Esophagus squamous epithelium (tissue), 5 donors: Measurements from ENCODE around the gene NEB. TPM values are rescaled to one million over a fixed set of nuclear protein-coding genes. Genes with fewer than 3 reads are reported as not detected.
A peak's percentile ranks its signal among the peaks of the same experiment; 100 is the strongest.

Experiments
- DNase-seq: peaks from one replicate; lab custom pipeline; 2025; lab: John Stamatoyannopoulos, UW
- H3K27ac ChIP-seq, 4 donors: fragments of 200-600 bp; sonication (generic); one replicate each; pipeline ENCODE4 v1.5.1; 2016 to 2019; ENCODE audit warnings: mild to moderate bottlenecking in 1 of 4
- H3K27me3 ChIP-seq, 4 donors: fragments of 200-600 bp; sonication (generic); 1 replicate in 3 of 4; 2 replicates in 1 of 4; pipeline versions ENCODE4 v1.5.1 to v1.6.0; 2017 to 2021; ENCODE audit warnings: antibody characterized with exemption in 1 of 4
- H3K36me3 ChIP-seq, 3 donors: fragments of 200-600 bp; sonication (generic); one replicate each; pipeline ENCODE4 v1.5.1; 2016 to 2019
- H3K4me1 ChIP-seq, 3 donors: fragments of 200-600 bp; sonication (generic); one replicate each; pipeline ENCODE4 v1.5.1; 2017 to 2019
- H3K4me3 ChIP-seq, 4 donors: fragments of 200-600 bp; sonication (generic); 1 replicate in 3 of 4; 2 replicates in 1 of 4; pipeline ENCODE4 v1.5.1; 2016 to 2019; ENCODE audit warnings: mild to moderate bottlenecking in 2 of 4, moderate library complexity in 1 of 4
- H3K9me3 ChIP-seq, 3 donors: fragments of 200-600 bp; sonication (generic); one replicate each; pipeline ENCODE4 v1.5.1; 2016 to 2019
- POLR2A ChIP-seq, 4 donors: fragments of 450-650 bp; IDR thresholded peaks; one replicate each; pipeline ENCODE4 v1.6.1; 2017; ENCODE audit warnings: antibody characterized with exemption in 4 of 4, mild to moderate bottlenecking in 4 of 4, moderate library complexity in 3 of 4
- WGBS, 2 donors: methylation state at CpG; one replicate each; pipeline ENCODE4 v1.1.5; 2018; 5-methylcytosine and 5-hydroxymethylcytosine counted together
- intact Hi-C: fragments of 100-400 bp; cut with DNase I; formaldehyde crosslinking; loops from one replicate; pipeline ENCODE4 v1.15.0; 2022
- total RNA-seq, 4 donors: library from RNA; depleted of rRNA; stranded (reverse); fragments of >200 nt; gene quantifications; one replicate each; pipeline ENCODE4 v1.1.0, GENCODE V29; 2016
- TF ChIP-seq, protein P1 (sequence below), 6 experiments: fragments of 450-650 bp in 4 of 6; fragments of 200-600 bp in 2 of 6; sonication (generic) in 2 of 6; IDR thresholded peaks; one replicate each; pipeline ENCODE4 v1.5.1; 2016 to 2019; ENCODE audit warnings: antibody characterized with exemption in 6 of 6, mild to moderate bottlenecking in 4 of 6, moderate library complexity in 4 of 6
- donor health status: DM: yes; HTN: yes; CAD: no.

Gene NEB
- total RNA-seq, 4 donors from 2014 or later, result 0.23 to 1.1 (median 0.61) TPM

DNA sequence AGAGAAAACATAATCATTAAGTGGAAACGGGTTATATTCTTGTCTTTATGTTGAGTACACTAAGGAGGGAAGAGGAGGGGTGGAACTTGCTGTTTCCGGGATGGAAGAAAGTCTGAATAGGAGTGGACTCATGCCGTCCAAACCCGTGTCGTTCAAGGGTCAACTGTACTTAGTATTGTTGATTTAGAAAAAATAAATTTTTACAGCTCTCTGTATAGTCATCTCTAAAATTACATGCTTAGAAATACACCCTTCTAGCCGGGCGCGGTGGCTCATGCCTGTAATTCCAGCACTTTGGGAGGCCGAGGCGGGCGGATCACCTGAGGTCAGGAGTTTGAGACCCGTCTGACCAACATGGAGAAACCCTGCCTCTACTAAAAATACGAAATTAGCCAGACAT lies 295.1 kb downstream of the NEB start:
- TF ChIP-seq, protein P1, sequence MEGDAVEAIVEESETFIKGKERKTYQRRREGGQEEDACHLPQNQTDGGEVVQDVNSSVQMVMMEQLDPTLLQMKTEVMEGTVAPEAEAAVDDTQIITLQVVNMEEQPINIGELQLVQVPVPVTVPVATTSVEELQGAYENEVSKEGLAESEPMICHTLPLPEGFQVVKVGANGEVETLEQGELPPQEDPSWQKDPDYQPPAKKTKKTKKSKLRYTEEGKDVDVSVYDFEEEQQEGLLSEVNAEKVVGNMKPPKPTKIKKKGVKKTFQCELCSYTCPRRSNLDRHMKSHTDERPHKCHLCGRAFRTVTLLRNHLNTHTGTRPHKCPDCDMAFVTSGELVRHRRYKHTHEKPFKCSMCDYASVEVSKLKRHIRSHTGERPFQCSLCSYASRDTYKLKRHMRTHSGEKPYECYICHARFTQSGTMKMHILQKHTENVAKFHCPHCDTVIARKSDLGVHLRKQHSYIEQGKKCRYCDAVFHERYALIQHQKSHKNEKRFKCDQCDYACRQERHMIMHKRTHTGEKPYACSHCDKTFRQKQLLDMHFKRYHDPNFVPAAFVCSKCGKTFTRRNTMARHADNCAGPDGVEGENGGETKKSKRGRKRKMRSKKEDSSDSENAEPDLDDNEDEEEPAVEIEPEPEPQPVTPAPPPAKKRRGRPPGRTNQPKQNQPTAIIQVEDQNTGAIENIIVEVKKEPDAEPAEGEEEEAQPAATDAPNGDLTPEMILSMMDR (IDR thresholded peaks at IDR 0.05), result no peak
- no peak for TF ChIP-seq POLR2A (IDR thresholded peaks at IDR 0.05)
- H3K27ac ChIP-seq, result no peak overlapping the region
- no peaks in the 10 kb centered on the region for H3K9me3 ChIP-seq
- H3K27me3 ChIP-seq, result no peaks in the 10 kb centered on the region
- DNase-seq, result no peak
- H3K4me3 ChIP-seq, result no peak overlapping the region
- intact Hi-C loops, result no loop called here
- peaks cover 0 to 98% (median 22%) of the 10 kb centered on the region in 3 donors for H3K36me3 ChIP-seq
- 91 to 96% methylated on average over 12 to 13 of the region's 13 CpGs for WGBS, 2 donors
- no peaks in the 10 kb centered on the region for H3K4me1 ChIP-seq

DNA sequence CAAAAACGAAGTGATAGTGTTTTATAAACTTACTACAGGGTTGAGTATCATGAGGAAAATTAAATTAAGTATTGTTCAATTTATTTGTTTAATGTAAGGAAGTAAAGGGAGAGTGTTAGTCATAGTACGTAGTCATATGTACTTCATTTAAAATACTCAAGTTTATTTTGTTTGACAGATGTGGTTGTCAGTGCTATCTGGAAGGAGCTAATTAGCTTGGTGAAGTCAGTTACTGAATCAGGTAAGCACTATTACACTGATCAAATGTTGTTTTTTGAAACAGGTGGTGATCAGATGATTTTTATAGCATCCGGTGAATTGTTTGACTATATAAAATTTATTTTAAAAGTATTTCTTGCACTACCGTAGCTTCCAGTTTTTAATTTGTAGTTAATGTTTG lies 295.8 kb downstream of the NEB start:
- Histone ChIP-seq H3K36me3 (peaks cover 0 to 98% (median 22%) of the 10 kb centered on the region in 3 donors), H3K27ac (no peak overlapping the region), H3K9me3 (no peaks in the 10 kb centered on the region), H3K4me1 (no peaks in the 10 kb centered on the region), H3K27me3 (no peaks in the 10 kb centered on the region), H3K4me3 (no peak overlapping the region)
- no peak for DNase-seq
- intact Hi-C loops, result no loop called here
- TF ChIP-seq POLR2A (IDR thresholded peaks at IDR 0.05), result no peak
- TF ChIP-seq, protein P1 (IDR thresholded peaks at IDR 0.05), result no peak
- 82 to 85% methylated on average over 4 of the region's 4 CpGs for whole genome bisulfite sequencing, 2 donors

DNA sequence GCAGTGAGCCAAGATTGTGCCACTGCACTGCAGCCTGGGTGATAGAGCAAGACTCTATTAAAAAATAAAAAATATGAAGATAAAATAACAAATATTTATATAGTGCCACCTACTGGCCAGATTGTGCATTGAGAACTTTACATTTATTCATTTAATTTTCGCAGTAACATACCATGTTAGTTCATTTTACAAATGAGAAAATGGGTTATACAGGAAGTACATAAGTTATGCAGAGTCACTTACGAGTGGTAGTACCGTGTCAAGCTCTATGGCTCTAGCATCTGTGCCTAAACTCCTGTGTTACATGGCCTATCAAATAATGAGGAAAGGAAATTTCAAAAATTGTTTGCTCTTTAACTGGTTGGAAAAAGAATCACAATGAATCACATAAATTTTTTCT lies 296.6 kb downstream of the NEB start:
- Histone ChIP-seq H3K4me1 (no peaks in the 10 kb centered on the region), H3K27me3 (no peaks in the 10 kb centered on the region), H3K36me3 (peaks cover 0 to 100% (median 22%) of the 10 kb centered on the region in 3 donors), H3K27ac (no peak overlapping the region), H3K4me3 (no peak overlapping the region), H3K9me3 (no peaks in the 10 kb centered on the region)
- 36 to 44% methylated on average over 3 of the region's 3 CpGs for WGBS, 2 donors
- TF ChIP-seq, protein P1 (IDR thresholded peaks at IDR 0.05), result peak; percentile 30 to 77 (median 60)
- TF ChIP-seq POLR2A (IDR thresholded peaks at IDR 0.05), result no peak
- no peak for DNase-seq
- intact Hi-C loops, result no loop called here

Other genes starting within 250 kb of the NEB start
- 10 to 100 TPM; 41.8 to 81.5 (median 47.2) TPM for gene ARL5A, start 93.9 kb upstream of the NEB start, total RNA-seq